Muscle layer of colon (tissue), 2 donors: Measurements from ENCODE around the gene PRLR.
"Not testable (repeated sequence)": the region's sequence is repeated elsewhere in the genome, so short reads cannot be mapped to it uniquely, and the experiment has no call there.

Experiments used
- H3K27ac ChIP-seq: one replicate; pipeline ENCODE4 v1.7.0; 2013; ENCODE audit warnings: low read depth, mild to moderate bottlenecking, low read length, moderate library complexity
- H3K27me3 ChIP-seq, 2 donors: one replicate each; pipeline ENCODE4 v1.7.0; 2013; ENCODE audit warnings: low read length in 2 of 2, mild to moderate bottlenecking in 2 of 2; ENCODE audit not compliant: insufficient read depth in 2 of 2, control insufficient read depth in 1 of 2
- H3K36me3 ChIP-seq: one replicate; pipeline ENCODE4 v1.7.0; 2013; ENCODE audit warnings: mild to moderate bottlenecking, low read length; ENCODE audit not compliant: insufficient read depth
- H3K4me1 ChIP-seq: one replicate; pipeline ENCODE4 v1.7.0; 2013; ENCODE audit warnings: mild to moderate bottlenecking, low read length; ENCODE audit not compliant: insufficient read depth
- H3K4me3 ChIP-seq, 2 donors: one replicate each; pipeline ENCODE4 v1.7.0; 2013; ENCODE audit warnings: low read length in 2 of 2, low read depth in 1 of 2, mild to moderate bottlenecking in 1 of 2, moderate library complexity in 1 of 2
- H3K9ac ChIP-seq: one replicate; pipeline ENCODE4 v1.7.0; 2013; ENCODE audit warnings: low read length
- H3K9me3 ChIP-seq: one replicate; pipeline ENCODE4 v1.7.0; 2013; ENCODE audit warnings: mild to moderate bottlenecking, low read length
- donor health status: abdominal sarcoma.
- donor health status: Adenocarcinoma of cecum.

PRLR gene

DNA sequence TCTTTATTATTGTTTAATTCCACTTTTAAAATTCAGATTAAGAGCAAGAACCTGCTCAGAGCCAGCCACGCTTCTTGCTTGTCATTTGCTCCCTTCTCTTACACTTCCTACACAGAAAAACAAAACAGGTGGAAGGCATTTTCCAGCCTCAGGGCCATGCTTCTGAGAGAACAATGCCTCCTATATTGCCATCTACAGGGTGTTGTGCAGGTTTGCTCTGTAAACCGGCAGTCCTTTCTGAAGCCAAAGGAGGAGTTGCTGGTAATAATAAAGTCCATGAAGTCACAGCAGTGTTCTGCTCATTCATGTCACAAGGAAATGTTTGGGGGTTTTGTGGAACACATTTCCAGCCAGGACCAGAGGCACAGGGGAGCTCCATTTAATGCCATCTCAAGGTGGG is 16.1 kb upstream of the PRLR start:
- Histone ChIP-seq H3K27me3 (no peaks in the 10 kb centered on the region), H3K4me1 (peaks cover 14% of the 10 kb centered on the region), H3K9ac (no peak overlapping the region), H3K36me3 (no peaks in the 10 kb centered on the region), H3K27ac (no peak overlapping the region), H3K4me3 (no peak overlapping the region), H3K9me3 (no peaks in the 10 kb centered on the region)

DNA sequence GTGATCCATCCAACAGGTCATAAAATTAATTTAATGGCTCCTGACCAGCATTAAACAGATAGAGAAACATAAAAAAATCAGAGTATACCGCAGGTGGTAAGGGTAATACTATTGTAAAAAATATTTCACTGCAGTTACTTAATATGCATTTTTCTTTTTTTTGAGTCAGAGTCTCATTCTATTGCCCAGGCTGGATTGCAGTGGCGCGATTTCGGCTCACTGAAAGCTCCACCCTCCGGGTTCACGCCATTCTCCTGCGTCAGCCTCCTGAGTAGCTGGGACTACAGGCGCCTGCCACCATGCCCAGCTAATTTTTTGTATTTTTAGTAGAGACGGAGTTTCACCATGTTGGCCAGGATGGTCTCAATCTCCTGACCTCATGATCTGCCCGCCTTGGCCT is 15.1 kb upstream of the PRLR start:
- not testable (repeated sequence) for H3K4me3 ChIP-seq, H3K36me3 ChIP-seq, H3K27me3 ChIP-seq, H3K9me3 ChIP-seq, H3K9ac ChIP-seq, H3K27ac ChIP-seq
- H3K4me1 ChIP-seq, result peaks cover 14% of the 10 kb centered on the region

DNA sequence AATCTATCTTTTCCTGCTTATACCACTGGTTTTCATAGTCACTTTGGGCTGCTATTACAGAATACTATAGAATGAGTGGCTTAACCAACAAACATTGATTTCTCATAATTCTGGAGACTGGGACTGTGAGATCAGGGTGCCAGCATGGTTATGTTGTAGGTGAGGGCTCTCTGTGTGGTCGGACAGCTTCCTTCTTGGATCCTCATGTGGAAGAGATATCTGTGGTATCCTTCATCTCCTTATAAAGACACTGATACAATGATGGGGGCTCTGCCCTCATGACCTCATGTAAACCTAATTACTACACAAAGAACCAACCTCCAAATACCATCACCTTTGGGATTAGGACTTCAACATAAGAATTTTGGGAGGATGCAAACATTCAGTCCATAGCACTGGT is 13.9 kb upstream of the PRLR start:
- Histone ChIP-seq H3K9ac (no peak overlapping the region), H3K27me3 (no peaks in the 10 kb centered on the region), H3K9me3 (no peaks in the 10 kb centered on the region), H3K36me3 (no peaks in the 10 kb centered on the region), H3K27ac (no peak overlapping the region), H3K4me1 (peaks cover 14% of the 10 kb centered on the region), H3K4me3 (no peak overlapping the region)

DNA sequence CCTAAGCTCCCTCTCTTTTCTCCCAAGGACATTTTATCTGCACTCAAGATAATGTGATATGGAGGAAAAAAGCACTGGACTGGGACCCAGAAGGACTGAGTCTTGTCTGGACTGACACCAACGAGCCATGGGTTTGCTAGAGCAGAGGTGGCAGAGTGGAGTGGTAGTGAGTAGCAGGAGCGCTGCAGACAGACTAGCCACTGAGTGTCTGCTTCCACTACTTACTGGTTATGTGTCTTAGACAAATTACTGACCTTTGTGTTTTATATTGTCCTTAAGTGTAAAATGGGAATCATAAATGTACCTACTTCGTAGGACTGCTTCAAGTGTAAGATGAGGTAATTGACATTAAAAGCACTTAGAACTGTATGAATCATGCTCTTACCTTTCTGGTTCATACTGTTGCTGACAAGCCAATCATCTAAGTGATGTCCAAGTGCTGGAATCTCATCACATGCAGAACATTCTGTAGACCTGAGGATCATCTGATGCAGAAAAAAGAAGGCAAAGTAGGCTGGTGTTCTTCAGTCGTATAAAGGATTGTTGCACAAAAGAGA is 12.5 kb upstream of the PRLR start:
- no peak overlapping the region for H3K4me3 ChIP-seq
- H3K36me3 ChIP-seq, result no peaks in the 10 kb centered on the region
- no peak overlapping the region for H3K27ac ChIP-seq
- peaks cover 14% of the 10 kb centered on the region for H3K4me1 ChIP-seq
- H3K9ac ChIP-seq, result no peak overlapping the region
- H3K9me3 ChIP-seq, result no peaks in the 10 kb centered on the region
- no peaks in the 10 kb centered on the region for H3K27me3 ChIP-seq

DNA sequence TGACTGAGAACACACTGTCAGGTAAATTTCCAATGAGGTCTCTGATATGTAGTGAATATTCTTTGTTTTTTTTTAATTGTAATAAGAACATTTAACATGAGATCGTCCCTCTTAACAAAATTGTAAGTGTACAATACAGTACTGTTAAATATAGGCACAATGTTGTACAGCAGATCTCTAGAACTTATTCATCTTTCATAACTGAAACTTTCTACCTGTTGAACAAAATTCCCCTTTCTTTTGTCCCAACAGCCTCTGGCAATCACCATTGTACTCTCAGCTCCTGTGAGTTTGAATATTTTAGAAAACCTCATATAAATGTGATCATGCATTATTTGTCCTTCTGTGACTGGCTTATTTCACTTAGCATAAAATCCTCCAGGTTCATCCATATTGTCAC is 10.6 kb upstream of the PRLR start:
- Histone ChIP-seq H3K9me3 (no peaks in the 10 kb centered on the region), H3K27me3 (no peaks in the 10 kb centered on the region), H3K36me3 (no peaks in the 10 kb centered on the region), H3K4me1 (no peaks in the 10 kb centered on the region), H3K4me3 (no peak overlapping the region), H3K9ac (no peak overlapping the region), H3K27ac (no peak overlapping the region)

DNA sequence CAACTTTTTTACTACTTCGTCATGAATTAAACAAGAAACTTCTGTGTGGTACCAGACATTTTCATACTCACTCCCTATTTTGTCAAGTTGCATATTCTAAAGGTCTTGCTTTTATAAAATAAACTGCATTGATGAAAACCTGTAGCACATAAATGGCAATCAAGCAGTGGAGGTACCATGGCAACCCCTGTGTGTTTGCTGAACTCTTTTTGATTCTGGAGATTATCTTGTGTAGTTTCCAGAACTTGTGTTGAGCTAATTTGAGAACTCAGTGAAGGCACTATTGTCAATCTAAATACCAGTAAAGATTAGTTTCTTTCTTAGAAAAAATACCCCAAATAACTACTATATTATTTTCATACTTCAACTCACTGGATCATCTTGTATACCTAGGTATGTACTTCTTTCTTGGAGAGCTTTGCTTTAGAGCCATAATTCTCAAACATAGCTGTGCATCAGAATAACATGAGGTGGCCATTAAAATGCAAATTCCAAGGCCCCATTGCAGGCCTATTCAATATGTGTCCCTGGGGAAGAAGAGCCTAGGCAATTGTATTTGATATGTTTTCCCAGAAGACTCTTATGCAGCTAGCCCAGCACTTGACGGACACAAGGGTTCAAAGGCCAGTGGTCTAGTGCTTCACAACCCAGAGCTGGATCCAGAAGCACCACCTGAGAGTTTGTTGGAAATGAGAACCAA is 9.8 kb upstream of the PRLR start:
- H3K27me3 ChIP-seq, result no peaks in the 10 kb centered on the region
- H3K27ac ChIP-seq, result no peak overlapping the region
- no peaks in the 10 kb centered on the region for H3K9me3 ChIP-seq
- H3K4me3 ChIP-seq, result no peak overlapping the region
- no peak overlapping the region for H3K9ac ChIP-seq
- H3K36me3 ChIP-seq, result no peaks in the 10 kb centered on the region
- H3K4me1 ChIP-seq, result no peaks in the 10 kb centered on the region

DNA sequence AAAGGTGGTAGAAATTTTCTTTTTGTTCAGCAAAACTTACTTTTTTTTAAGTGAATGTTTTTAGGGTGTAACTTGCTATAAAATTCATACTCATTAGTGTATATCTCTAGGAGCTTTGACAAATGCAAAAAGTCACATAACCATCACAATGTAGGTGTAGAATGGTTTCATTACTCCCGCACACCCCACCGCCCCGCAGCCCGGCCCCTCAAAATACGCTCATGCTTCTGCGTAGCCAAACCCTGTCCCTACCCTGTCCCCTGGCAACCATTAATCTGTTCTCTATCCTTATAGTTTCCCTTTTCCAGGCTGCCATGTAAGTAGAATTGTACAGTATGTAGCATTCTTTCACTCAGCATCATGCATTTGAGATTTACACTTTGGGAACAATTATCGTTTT is 9.2 kb upstream of the PRLR start:
- Histone ChIP-seq H3K27ac (no peak overlapping the region), H3K4me1 (no peaks in the 10 kb centered on the region), H3K9ac (no peak overlapping the region), H3K27me3 (no peaks in the 10 kb centered on the region), H3K36me3 (no peaks in the 10 kb centered on the region), H3K4me3 (no peak overlapping the region), H3K9me3 (no peaks in the 10 kb centered on the region)

DNA sequence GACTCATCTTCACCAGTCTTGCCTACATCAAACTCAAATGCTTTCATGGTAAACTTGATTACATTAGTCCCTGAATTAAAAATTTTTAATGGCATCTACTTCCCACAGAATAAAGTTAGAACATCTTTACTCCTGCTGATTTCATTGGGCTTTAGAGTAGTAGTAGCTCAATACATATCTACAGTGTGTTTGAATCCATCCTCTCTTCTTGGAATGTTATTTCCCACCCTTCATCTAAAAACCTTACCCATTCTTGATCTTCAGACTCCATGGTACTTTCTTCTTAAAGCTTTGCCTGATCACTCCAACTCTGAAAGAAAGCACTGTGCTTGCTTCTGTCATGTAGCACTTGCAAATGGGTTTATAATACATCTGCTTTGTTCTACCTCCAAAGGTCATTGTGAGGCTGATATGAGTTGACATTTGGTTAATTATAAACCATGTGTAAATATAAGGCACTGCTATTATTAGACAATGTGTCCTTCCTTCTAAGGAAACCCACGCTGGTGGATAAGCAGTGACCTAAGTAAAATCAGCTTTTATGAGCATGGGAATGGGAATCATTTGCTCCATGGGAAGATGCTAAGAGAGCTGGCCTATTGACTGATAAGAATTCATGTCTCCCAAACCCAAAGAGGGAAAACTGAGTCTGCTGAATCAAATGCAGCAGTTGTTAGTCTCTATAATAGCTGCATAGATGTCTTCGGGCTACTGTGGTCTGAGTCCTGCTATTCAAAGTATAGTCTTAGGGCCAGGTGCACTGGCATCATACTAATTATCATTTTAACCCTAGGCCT is 7.5 kb upstream of the PRLR start:
- H3K4me3 ChIP-seq, result no peak overlapping the region
- H3K9me3 ChIP-seq, result no peaks in the 10 kb centered on the region
- H3K27ac ChIP-seq, result no peak overlapping the region
- no peaks in the 10 kb centered on the region for H3K4me1 ChIP-seq
- H3K9ac ChIP-seq, result no peak overlapping the region
- H3K36me3 ChIP-seq, result no peaks in the 10 kb centered on the region
- H3K27me3 ChIP-seq, result no peaks in the 10 kb centered on the region

DNA sequence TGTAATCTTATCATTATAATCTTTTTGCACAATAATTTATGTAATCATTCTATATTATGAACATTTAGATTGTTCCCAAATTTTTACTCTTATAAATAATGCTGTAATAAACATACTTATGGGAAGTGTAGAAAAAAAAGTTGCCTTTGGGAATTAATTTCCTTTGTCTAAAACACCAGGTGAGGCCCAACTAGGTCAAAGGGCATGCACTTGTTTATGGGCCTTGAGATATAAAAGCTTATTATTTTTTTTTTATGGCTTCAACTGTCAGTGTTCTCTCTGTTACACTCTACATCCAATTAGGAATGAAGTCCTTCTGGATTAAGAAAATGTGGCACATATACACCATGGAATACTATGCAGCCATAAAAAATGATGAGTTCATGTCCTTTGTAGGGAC is 6.5 kb upstream of the PRLR start:
- Histone ChIP-seq H3K4me1 (no peaks in the 10 kb centered on the region), H3K9me3 (no peaks in the 10 kb centered on the region)

DNA sequence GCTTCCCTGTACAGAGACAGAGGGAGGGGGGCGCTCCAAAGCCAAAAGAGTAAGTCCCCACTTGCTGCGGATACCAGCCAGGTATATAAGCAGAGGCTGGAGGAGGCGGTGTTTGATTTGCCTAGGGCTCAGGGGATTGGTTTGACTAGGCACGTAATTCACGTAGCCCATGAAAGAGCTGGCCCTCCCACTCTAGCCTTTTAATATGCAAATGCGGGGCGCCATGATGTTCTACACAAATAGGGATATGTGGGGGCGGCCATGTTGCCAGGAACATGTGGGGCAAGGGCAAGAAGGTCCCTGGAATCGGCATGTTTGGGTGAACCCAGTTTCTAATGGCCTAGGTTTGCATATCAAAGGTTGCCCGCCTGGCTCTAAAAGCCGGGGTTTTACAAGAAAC is 3.3 kb upstream of the PRLR start:
- peaks cover 9 to 12% of the 10 kb centered on the region in 2 donors for H3K27me3 ChIP-seq
- H3K4me1 ChIP-seq, result peaks cover 7% of the 10 kb centered on the region
- H3K9me3 ChIP-seq, result no peaks in the 10 kb centered on the region
- no peaks in the 10 kb centered on the region for H3K36me3 ChIP-seq
- H3K4me3 ChIP-seq, result no peak overlapping the region
- no peak overlapping the region for H3K9ac ChIP-seq
- H3K27ac ChIP-seq, result no peak overlapping the region

More for the DNA sequence above, 6.5 kb upstream of the PRLR start:
- H3K9ac ChIP-seq, result no peak overlapping the region
- no peak overlapping the region for H3K4me3 ChIP-seq
- no peak overlapping the region for H3K27ac ChIP-seq
- H3K27me3 ChIP-seq, result no peaks in the 10 kb centered on the region
- H3K36me3 ChIP-seq, result no peaks in the 10 kb centered on the region

DNA sequence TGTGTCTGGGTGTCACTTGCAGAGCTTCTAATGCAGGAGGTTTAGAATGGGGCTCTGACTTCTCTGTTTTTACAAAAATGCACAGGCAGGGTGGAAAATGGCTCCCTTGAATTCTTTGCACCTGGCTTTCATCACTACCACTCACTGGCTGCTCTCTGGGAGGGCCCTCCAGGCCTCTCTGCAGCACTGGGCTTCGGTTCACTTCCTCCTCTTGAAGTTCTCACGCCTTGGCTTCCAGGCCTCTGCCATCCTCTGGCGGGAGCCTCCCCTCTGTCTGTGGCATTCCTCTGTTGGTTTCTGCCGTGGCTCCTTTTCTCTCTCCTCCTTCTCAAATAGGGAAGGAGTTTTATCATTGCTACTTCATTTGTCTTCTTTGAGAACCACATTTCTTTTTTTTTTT is 2.8 kb upstream of the PRLR start:
- H3K36me3 ChIP-seq, result no peaks in the 10 kb centered on the region
- H3K4me3 ChIP-seq, result no peak overlapping the region
- no peak overlapping the region for H3K9ac ChIP-seq
- peaks cover 7% of the 10 kb centered on the region for H3K4me1 ChIP-seq
- H3K27ac ChIP-seq, result no peak overlapping the region
- H3K27me3 ChIP-seq, result peaks cover 13 to 16% of the 10 kb centered on the region in 2 donors
- H3K9me3 ChIP-seq, result no peaks in the 10 kb centered on the region
